CD4-positive, alpha-beta T cell (primary cell): ENCODE measurements around the gene PSRC1. TPM values are rescaled to one million over a fixed set of nuclear protein-coding genes. Genes with fewer than 3 reads are reported as not detected.

ENCODE experiments used
- ATAC-seq: fragments of 200-7000 bp; cut with Tn5 transposase; one replicate; pipeline ENCODE4 v1.10.0; 2022; ENCODE audit warnings: mild to moderate bottlenecking; ENCODE audit not compliant: poor library complexity
- CTCF ChIA-PET: fragments of 350-600 bp; sonication (Branson Sonifier 250); formaldehyde crosslinking; loops from one replicate; lab custom pipeline; 2021; ENCODE audit warnings: antibody characterized with exemption, inconsistent platforms; lab: Charles Lee
- POLR2A ChIA-PET: fragments of 350-600 bp; sonication (Branson Sonifier 250); formaldehyde crosslinking; loops from one replicate; lab custom pipeline; 2021; ENCODE audit warnings: antibody characterized with exemption, inconsistent platforms; lab: Charles Lee
- DNase-seq, 14 experiments: peaks; one replicate each; pipeline ENCODE4 v3.0.0-alpha.2; 2013 to 2020; ENCODE audit warnings: mixed read lengths in 2 of 14
- H3K27ac ChIP-seq, 2 donors: one replicate each; pipeline versions ENCODE4 v1.5.1 to v1.7.0; 2013; ENCODE audit warnings: low read length in 2 of 2, low read depth in 1 of 2, mild to moderate bottlenecking in 1 of 2
- H3K27me3 ChIP-seq, 2 experiments: 1 replicate in 1 of 2; 2 replicates in 1 of 2; pipeline versions ENCODE4 v1.6.1 to v1.7.0; 2013; ENCODE audit warnings: low read length in 2 of 2, control low read depth in 1 of 2, mild to moderate bottlenecking in 1 of 2, moderate library complexity in 1 of 2; ENCODE audit not compliant: insufficient read depth in 2 of 2, control insufficient read depth in 1 of 2
- H3K36me3 ChIP-seq: one replicate; pipeline ENCODE4 v1.6.1; 2013; ENCODE audit warnings: low read length, control low read depth; ENCODE audit not compliant: insufficient read depth
- H3K4me1 ChIP-seq: one replicate; pipeline ENCODE4 v1.6.1; 2013; ENCODE audit warnings: low read length, control low read depth; ENCODE audit not compliant: insufficient read depth
- H3K4me3 ChIP-seq: one replicate; pipeline ENCODE4 v1.5.1; 2013; ENCODE audit warnings: mild to moderate bottlenecking, low read length, moderate library complexity
- H3K9me3 ChIP-seq, 2 experiments: 1 replicate in 1 of 2; 2 replicates in 1 of 2; pipeline versions ENCODE4 v1.6.1 to v1.7.0; 2013; ENCODE audit warnings: low read length in 2 of 2, mild to moderate bottlenecking in 2 of 2, control low read depth in 1 of 2, moderate library complexity in 1 of 2; ENCODE audit not compliant: control insufficient read depth in 1 of 2, insufficient read depth in 1 of 2
- H3K27ac Mint-ChIP-seq: one replicate; pipeline ENCODE4 v1.8.0; 2020; ENCODE audit warnings: mixed read lengths
- H3K27me3 Mint-ChIP-seq: one replicate; pipeline ENCODE4 v1.8.0; 2021; ENCODE audit warnings: mixed read lengths
- H3K36me3 Mint-ChIP-seq: one replicate; pipeline ENCODE4 v1.8.0; 2021; ENCODE audit warnings: low read depth, mixed read lengths
- H3K4me1 Mint-ChIP-seq: one replicate; pipeline ENCODE4 v1.8.0; 2021; ENCODE audit warnings: low read depth, mixed read lengths
- H3K4me3 Mint-ChIP-seq: one replicate; pipeline ENCODE4 v1.8.0; 2020; ENCODE audit warnings: mild to moderate bottlenecking, mixed read lengths
- H3K9me3 Mint-ChIP-seq: one replicate; pipeline ENCODE4 v1.8.0; 2020; ENCODE audit warnings: mixed read lengths
- intact Hi-C, 2 experiments: fragments of 100-400 bp; cut with DNase I in 1 of 2; cut with micrococcal nuclease in 1 of 2; formaldehyde crosslinking; loops; one replicate each; pipeline versions ENCODE4 v1.15.1 to v1.9.0; 2023 to 2025; cut with DNase I, micrococcal nuclease
- total RNA-seq, 174 experiments: library from RNA in 2 of 174; stranded (reverse) in 2 of 174; gene quantifications; one replicate each; pipeline ENCODE4 v1.2.3 and lab custom pipeline; 2021 to 2026
- TF ChIP-seq, protein P1 (sequence below): fragments of 200-600 bp; IDR thresholded peaks from one replicate; pipeline ENCODE4 v1.8.0; 2022; ENCODE audit warnings: antibody characterized with exemption, mild to moderate bottlenecking

Gene PSRC1
- total RNA-seq, 2 experiments from 2014 or later = 0.22 to 0.91 TPM

DNA sequence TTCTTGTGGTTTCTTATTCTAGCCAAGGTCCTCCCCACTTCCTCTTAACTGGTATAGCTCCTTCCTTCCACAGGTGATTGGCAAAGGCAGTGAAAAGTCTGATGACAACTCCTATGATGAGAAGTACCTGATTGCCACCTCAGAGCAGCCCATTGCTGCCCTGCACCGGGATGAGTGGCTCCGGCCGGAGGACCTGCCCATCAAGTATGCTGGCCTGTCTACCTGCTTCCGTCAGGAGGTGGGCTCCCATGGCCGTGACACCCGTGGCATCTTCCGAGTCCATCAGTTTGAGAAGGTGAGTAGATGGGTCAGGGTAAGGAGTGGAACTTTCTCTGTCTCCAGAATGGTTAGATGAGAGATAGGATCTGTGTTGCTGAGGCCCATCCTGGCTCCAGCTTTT lies 47.8 kb downstream of the PSRC1 start:
- peak overlapping the region; percentile 71 for H3K27ac Mint-ChIP-seq
- intact Hi-C loops = no loop called here
- Histone ChIP-seq H3K4me1 (peaks cover 5% of the 10 kb centered on the region), H3K4me3 (no peak overlapping the region), H3K36me3 (peaks cover 82% of the 10 kb centered on the region), H3K27me3 (no peaks in the 10 kb centered on the region), H3K27ac (no peak overlapping the region), H3K9me3 (no peaks in the 10 kb centered on the region)
- H3K4me3 Mint-ChIP-seq = no peak overlapping the region
- peaks cover 12% of the 10 kb centered on the region for H3K4me1 Mint-ChIP-seq
- no peak for ATAC-seq
- peaks cover 84% of the 10 kb centered on the region for H3K36me3 Mint-ChIP-seq
- POLR2A ChIA-PET = no interaction called here
- H3K9me3 Mint-ChIP-seq = no peaks in the 10 kb centered on the region
- peak in 1 of 14 experiments; percentile 16 for DNase-seq
- H3K27me3 Mint-ChIP-seq = no peaks in the 10 kb centered on the region
- TF ChIP-seq, protein P1, sequence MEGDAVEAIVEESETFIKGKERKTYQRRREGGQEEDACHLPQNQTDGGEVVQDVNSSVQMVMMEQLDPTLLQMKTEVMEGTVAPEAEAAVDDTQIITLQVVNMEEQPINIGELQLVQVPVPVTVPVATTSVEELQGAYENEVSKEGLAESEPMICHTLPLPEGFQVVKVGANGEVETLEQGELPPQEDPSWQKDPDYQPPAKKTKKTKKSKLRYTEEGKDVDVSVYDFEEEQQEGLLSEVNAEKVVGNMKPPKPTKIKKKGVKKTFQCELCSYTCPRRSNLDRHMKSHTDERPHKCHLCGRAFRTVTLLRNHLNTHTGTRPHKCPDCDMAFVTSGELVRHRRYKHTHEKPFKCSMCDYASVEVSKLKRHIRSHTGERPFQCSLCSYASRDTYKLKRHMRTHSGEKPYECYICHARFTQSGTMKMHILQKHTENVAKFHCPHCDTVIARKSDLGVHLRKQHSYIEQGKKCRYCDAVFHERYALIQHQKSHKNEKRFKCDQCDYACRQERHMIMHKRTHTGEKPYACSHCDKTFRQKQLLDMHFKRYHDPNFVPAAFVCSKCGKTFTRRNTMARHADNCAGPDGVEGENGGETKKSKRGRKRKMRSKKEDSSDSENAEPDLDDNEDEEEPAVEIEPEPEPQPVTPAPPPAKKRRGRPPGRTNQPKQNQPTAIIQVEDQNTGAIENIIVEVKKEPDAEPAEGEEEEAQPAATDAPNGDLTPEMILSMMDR = no peak
- CTCF ChIA-PET = no interaction called here

DNA sequence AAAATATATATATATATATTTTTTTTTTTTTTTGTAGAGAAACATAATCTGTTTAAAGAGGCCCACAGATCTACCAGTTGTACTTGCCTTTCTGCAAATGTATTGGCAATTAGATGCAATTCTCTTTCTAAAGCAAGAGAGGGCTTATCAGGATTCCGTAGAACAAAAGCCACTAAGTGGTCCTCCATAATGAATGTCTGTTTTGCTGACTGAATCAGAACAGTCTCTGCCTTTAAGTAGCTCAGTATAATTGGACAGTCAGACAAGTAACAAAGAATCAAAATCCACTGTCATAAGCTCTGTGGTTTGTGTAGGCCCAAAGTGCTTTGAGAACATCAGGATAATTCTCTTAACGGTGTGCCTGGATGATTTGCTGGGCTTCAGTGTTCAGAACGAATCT lies 51.9 kb downstream of the PSRC1 start:
- Mint-ChIP-seq H3K27ac (peak overlapping the region; percentile 18), H3K4me1 (peaks cover 8% of the 10 kb centered on the region), H3K27me3 (no peaks in the 10 kb centered on the region), H3K36me3 (peaks cover 85% of the 10 kb centered on the region), H3K9me3 (no peaks in the 10 kb centered on the region), H3K4me3 (no peak overlapping the region)
- H3K27me3 ChIP-seq = no peaks in the 10 kb centered on the region
- no peak overlapping the region for H3K27ac ChIP-seq
- peaks cover 3% of the 10 kb centered on the region for H3K4me1 ChIP-seq
- H3K36me3 ChIP-seq = peaks cover 84% of the 10 kb centered on the region
- ATAC-seq = no peak
- TF ChIP-seq, protein P1 = no peak
- POLR2A ChIA-PET = interaction anchor here (2.0 kb wide), 1 partner anchor 17 kb away, joined by 7 read pairs; the partner anchor contains the start of gene SARS1
- CTCF ChIA-PET = interaction anchor here (0.7 kb wide), 1 partner anchor 527 kb away, joined by 3 read pairs; no protein-coding TSS in a partner anchor
- DNase-seq = no peak
- no peaks in the 10 kb centered on the region for H3K9me3 ChIP-seq
- intact Hi-C loops = no loop called here
- no peak overlapping the region for H3K4me3 ChIP-seq

Other genes starting within 250 kb of the PSRC1 start
- gene WDR47, start 241.0 kb downstream of the PSRC1 start, total RNA-seq = 10 to 100 TPM; 16.2 to 18.7 TPM
- gene TAF13, start 207.1 kb downstream of the PSRC1 start, total RNA-seq = 10 to 100 TPM; 25.9 to 26.5 TPM
- gene TMEM167B, start 192.4 kb downstream of the PSRC1 start, total RNA-seq = 10 to 100 TPM; 70.2 to 71.0 TPM
- 10 to 100 TPM; 14.2 to 16.1 TPM for gene ELAPOR1, start 169.0 kb downstream of the PSRC1 start, total RNA-seq
- gene SARS1, start 69.2 kb downstream of the PSRC1 start, total RNA-seq = 100 to 1,000 TPM; 122 to 131 TPM
- 1 to 10 TPM; 3.6 TPM for gene CELSR2, start 33.6 kb downstream of the PSRC1 start, total RNA-seq
- not detected for gene MYBPHL, start 23.9 kb upstream of the PSRC1 start, total RNA-seq
- gene SORT1, start 114.8 kb upstream of the PSRC1 start, total RNA-seq = under 1 TPM; 0.22 to 0.73 TPM
- 10 to 100 TPM; 29.8 to 33.8 TPM for gene PSMA5, start 143.3 kb upstream of the PSRC1 start, total RNA-seq
- gene SYPL2, start 183.4 kb upstream of the PSRC1 start, total RNA-seq = not detected
- gene ATXN7L2, start 200.8 kb upstream of the PSRC1 start, total RNA-seq = 10 to 100 TPM; 11.8 to 13.1 TPM
- 10 to 100 TPM; 12.0 to 15.0 TPM for gene CYB561D1, start 210.9 kb upstream of the PSRC1 start, total RNA-seq
- 10 to 100 TPM; 16.9 TPM for gene AMIGO1, start 226.6 kb upstream of the PSRC1 start, total RNA-seq